Psoas muscle (tissue), 8 donors: Measurements from ENCODE around the gene TTLL10. TPM values are rescaled to one million over a fixed set of nuclear protein-coding genes. Genes with fewer than 3 reads are reported as not detected.
"Not testable (repeated sequence)": the region's sequence is repeated elsewhere in the genome, so short reads cannot be mapped to it uniquely, and the experiment has no call there.

Experiments used
- ATAC-seq, 4 donors: fragments of 200-7000 bp; cut with Tn5 transposase; one replicate each; pipeline ENCODE4 v1.9.1; 2020; ENCODE audit warnings: moderate library complexity in 3 of 4, mild to moderate bottlenecking in 2 of 4
- DNase-seq, 2 donors: peaks; one replicate each; pipeline ENCODE4 v3.0.0-alpha.2; 2020
- H3K27ac ChIP-seq: fragments of 200-600 bp; one replicate; pipeline ENCODE4 v1.8.0; 2022
- H3K27me3 ChIP-seq, 3 donors: fragments of 200-600 bp in 1 of 3; one replicate each; pipeline versions ENCODE4 v1.6.1 to v1.8.0; 2013 to 2022; ENCODE audit warnings: low read length in 2 of 3, mild to moderate bottlenecking in 2 of 3, moderate library complexity in 1 of 3; ENCODE audit not compliant: insufficient read depth in 3 of 3
- H3K36me3 ChIP-seq, 2 donors: fragments of 200-600 bp in 1 of 2; one replicate each; pipeline versions ENCODE4 v1.6.1 to v1.8.0; 2013 to 2022; ENCODE audit warnings: low read depth in 1 of 2, mild to moderate bottlenecking in 1 of 2, moderate library complexity in 1 of 2; ENCODE audit not compliant: insufficient read depth in 1 of 2
- H3K4me1 ChIP-seq: fragments of 200-600 bp; one replicate; pipeline ENCODE4 v1.8.0; 2022
- H3K4me3 ChIP-seq: fragments of 200-600 bp; one replicate; pipeline ENCODE4 v1.8.0; 2022; ENCODE audit warnings: mild to moderate bottlenecking
- H3K9me3 ChIP-seq: fragments of 200-600 bp; one replicate; pipeline ENCODE4 v1.8.0; 2022
- CTCF ChIP-seq: fragments of 200-600 bp; IDR thresholded peaks from one replicate; pipeline ENCODE4 v1.8.0; 2022; ENCODE audit warnings: antibody characterized with exemption
- WGBS, 3 donors: extraction: QIAGEN DNeasy Blood & Tissue Kit; methylation state at CpG; one replicate each; pipeline versions ENCODE4 v1.1.6 to v1.1.7; 2013; 5-methylcytosine and 5-hydroxymethylcytosine counted together
- intact Hi-C, 2 donors: fragments of 100-400 bp; cut with DNase I; formaldehyde crosslinking; loops; one replicate each; pipeline versions ENCODE4 v1.11.0 to v1.14.2; 2022
- polyA plus RNA-seq, 3 donors: library from polyadenylated mRNA; stranded (reverse); fragments of 200-250 nt; gene quantifications; one replicate each; pipeline ENCODE4 v1.2.3, GENCODE V29; 2013
- total RNA-seq, 4 donors: library from RNA; stranded (reverse); fragmentation: NEBNext Ultra II Directional in 2 of 4; extraction: Animal tissue kit (Norgen Biotek cat#: 25700) in 2 of 4; gene quantifications; one replicate each; pipeline versions ENCODE4 v1.2.1 to v1.2.4, GENCODE V29; 2021 to 2023
- donor health status: healthy with polysubstance abuse.
- donor health status: DM: no; HTN: no; CAD: no; lungs with moderate emphysema.
- donor health status: Bipolar disorder and iron deficiency.
- donor health status: healthy.
- donor health status: DM: yes; HTN: yes; CAD: no.
- donor health status: DM: no; HTN: no; CAD: no.
- donor health status: DM: no; HTN: no; CAD: no.
- donor health status: DM: yes; HTN: yes; CAD: no.

TTLL10 gene
- total and polyA plus RNA-seq, 7 donors: 0.03 to 0.27 (median 0.10) TPM; not detected in 3

- peaks cover 0 to 35% (median 24%) of the 10 kb centered on the region in 3 donors for H3K27me3 ChIP-seq
- H3K36me3 ChIP-seq: no peaks in the 10 kb centered on the region
- no peak for ATAC-seq
- 37 to 52% (median 51%) methylated on average over 13 to 25 of the region's 25 CpGs for WGBS, 3 donors
- intact Hi-C loops: no loop called here
- DNase-seq: no peak
- TF ChIP-seq CTCF: no peak
- no peaks in the 10 kb centered on the region for H3K9me3 ChIP-seq
- no peaks in the 10 kb centered on the region for H3K4me1 ChIP-seq
- no peak overlapping the region for H3K27ac ChIP-seq
- H3K4me3 ChIP-seq: no peak overlapping the region
Observed at GRCh38 chr1:1141244-1141910, 32.3 kb upstream of the TTLL10 start.

GRCh38 chr1:1141911-1142250 lies 31.8 kb upstream of the TTLL10 start:
- H3K27me3 ChIP-seq: peaks cover 0 to 31% (median 20%) of the 10 kb centered on the region in 3 donors
- WGBS, 3 donors: 56 to 72% (median 65%) methylated on average over 8 to 15 of the region's 15 CpGs

GRCh38 chr1:1142352-1142751 lies 31.3 kb upstream of the TTLL10 start:
- intact Hi-C loops, DNase-seq, H3K27ac ChIP-seq, H3K4me1 ChIP-seq, H3K4me3 ChIP-seq, H3K9me3 ChIP-seq, H3K36me3 ChIP-seq, ATAC-seq: not testable (repeated sequence)
- 44 to 57% (median 50%) methylated on average over 15 of the region's 15 CpGs for WGBS, 3 donors
- peaks cover 0 to 26% (median 16%) of the 10 kb centered on the region in 3 donors for H3K27me3 ChIP-seq

More at GRCh38 chr1:1141911-1142250, 31.8 kb upstream of the TTLL10 start:
- no peak for ATAC-seq
- no peak for DNase-seq
- no peak for TF ChIP-seq CTCF
- H3K4me3 ChIP-seq: no peak overlapping the region
- no peaks in the 10 kb centered on the region for H3K9me3 ChIP-seq
- no peaks in the 10 kb centered on the region for H3K4me1 ChIP-seq
- H3K27ac ChIP-seq: no peak overlapping the region
- no peaks in the 10 kb centered on the region for H3K36me3 ChIP-seq
- intact Hi-C loops: no loop called here

GRCh38 chr1:1142844-1143243 lies 30.8 kb upstream of the TTLL10 start:
- ATAC-seq (no peak), DNase-seq (no peak)
- intact Hi-C loops: no loop called here
- WGBS, 3 donors: 63 to 75% (median 73%) methylated on average over 18 to 19 of the region's 19 CpGs
- H3K4me3 ChIP-seq: no peak overlapping the region
- no peaks in the 10 kb centered on the region for H3K4me1 ChIP-seq
- no peaks in the 10 kb centered on the region for H3K36me3 ChIP-seq
- peaks cover 0 to 21% (median 14%) of the 10 kb centered on the region in 3 donors for H3K27me3 ChIP-seq
- no peak for TF ChIP-seq CTCF
- H3K27ac ChIP-seq: no peak overlapping the region
- no peaks in the 10 kb centered on the region for H3K9me3 ChIP-seq

GRCh38 chr1:1143636-1144035 lies 30.0 kb upstream of the TTLL10 start:
- no peak for DNase-seq
- Histone ChIP-seq H3K27ac (no peak overlapping the region), H3K4me1 (no peaks in the 10 kb centered on the region), H3K27me3 (peaks cover 0 to 22% (median 11%) of the 10 kb centered on the region in 3 donors), H3K4me3 (no peak overlapping the region), H3K36me3 (no peaks in the 10 kb centered on the region), H3K9me3 (no peaks in the 10 kb centered on the region)
- 84 to 94% (median 91%) methylated on average over 13 to 14 of the region's 14 CpGs for WGBS, 3 donors
- TF ChIP-seq CTCF: no peak
- intact Hi-C loops: no loop called here
- no peak for ATAC-seq
